BJ (cell line): ENCODE results near the gene FN3K. TPM values are rescaled to one million over a fixed set of nuclear protein-coding genes. Genes with fewer than 3 reads are reported as not detected.

Source experiments
- CTCF ChIA-PET: fragments of 350-600 bp; formaldehyde crosslinking; extraction: SDS; loops from one replicate; lab custom pipeline; 2021; ENCODE audit warnings: antibody characterized with exemption, inconsistent platforms; lab: Yijun Ruan, JAX
- POLR2A ChIA-PET: fragments of 300-600 bp; sonication (Branson Sonifier 250); formaldehyde crosslinking; extraction: SDS; loops from one replicate; lab custom pipeline; 2021; ENCODE audit warnings: antibody characterized with exemption; lab: Charles Lee
- DNase-seq: peaks from one replicate; pipeline ENCODE4 v3.0.0-alpha.2; 2011; ENCODE audit warnings: low read depth
- H3K27me3 ChIP-seq: 2 replicates; pipeline ENCODE4 v1.6.0; 2011; ENCODE audit warnings: low read length; ENCODE audit not compliant: control insufficient read depth, insufficient read depth
- H3K36me3 ChIP-seq: 2 replicates; pipeline ENCODE4 v1.5.1; 2011; ENCODE audit warnings: low read length; ENCODE audit not compliant: control insufficient read depth, insufficient read depth
- H3K4me3 ChIP-seq: 2 replicates; pipeline ENCODE4 v1.5.1; 2011; ENCODE audit warnings: low read depth, mild to moderate bottlenecking, control low read depth, low read length
- CTCF ChIP-seq: IDR thresholded peaks from 2 replicates; pipeline ENCODE4 v1.5.1; 2011; ENCODE audit warnings: low read depth, mild to moderate bottlenecking, control low read depth, inconsistent platforms, low read length, moderate library complexity; ENCODE audit not compliant: insufficient read depth
- polyA minus RNA-seq: library from RNA; depleted of rRNA, polyadenylated mRNA; stranded (reverse); fragments of >200 nt; gene quantifications from 2 replicates; pipeline ENCODE4 v1.2.3, GENCODE V29; 2011; rRNA and poly(A)+ RNA removed
- polyA plus RNA-seq: library from polyadenylated mRNA; depleted of rRNA; stranded (reverse); fragments of >200 nt; gene quantifications from 2 replicates; pipeline ENCODE4 v1.2.3, GENCODE V29; 2011; rRNA removed

Gene FN3K
- polyA plus RNA-seq = 1.1 and 1.2 TPM in 2 replicates
- polyA minus RNA-seq = 1.5 and 2.0 TPM in 2 replicates

GRCh38 chr17:82734987-82735866 is at the start of gene FN3K:
FN3K (plus strand) TSS chr17:82735615; CDS start chr17:82735637, 22 bp downstream.
- peak within 1 kb of the TSS; percentile 61 for H3K4me3 ChIP-seq
- ChIA-PET CTCF (interaction anchor here (0.6 kb wide), 1 partner anchor 11 kb away, joined by 3 read pairs; no protein-coding TSS in a partner anchor), POLR2A (no interaction called here)
- DNase-seq = no peak
- H3K36me3 ChIP-seq = 0 out of 2 replicates have a peak, but pooled peaks cover 1% of the 10 kb centered on the region
- TF ChIP-seq CTCF = no peak
- H3K27me3 ChIP-seq = no peaks in the 10 kb centered on the region

GRCh38 chr17:82686366-82687324 is 48.8 kb upstream of the FN3K start:
- ChIA-PET CTCF (interaction anchor here (1.3 kb wide), 1 partner anchor 18 kb away, joined by 5 read pairs; no protein-coding TSS in a partner anchor), POLR2A (no interaction called here)

GRCh38 chr17:82687375-82687861 is 48.0 kb upstream of the FN3K start:
- no peaks in the 10 kb centered on the region for H3K36me3 ChIP-seq
- CTCF ChIA-PET = interaction anchor here (1.3 kb wide), 1 partner anchor 18 kb away, joined by 5 read pairs; no protein-coding TSS in a partner anchor
- POLR2A ChIA-PET = no interaction called here
- TF ChIP-seq CTCF = no peak
- H3K4me3 ChIP-seq = no peak overlapping the region
- no peak for DNase-seq
- no peaks in the 10 kb centered on the region for H3K27me3 ChIP-seq

More at GRCh38 chr17:82686366-82687324, 48.8 kb upstream of the FN3K start:
- H3K4me3 ChIP-seq = no peak overlapping the region
- TF ChIP-seq CTCF = no peak
- no peak for DNase-seq
- no peaks in the 10 kb centered on the region for H3K36me3 ChIP-seq
- no peaks in the 10 kb centered on the region for H3K27me3 ChIP-seq

- ChIA-PET CTCF (interaction anchor here (1.3 kb wide), 1 partner anchor 19 kb away, joined by 5 read pairs; no protein-coding TSS in a partner anchor), POLR2A (no interaction called here)
- Histone ChIP-seq H3K27me3 (no peaks in the 10 kb centered on the region), H3K36me3 (no peaks in the 10 kb centered on the region), H3K4me3 (no peak overlapping the region)
- DNase-seq = no peak
- TF ChIP-seq CTCF = no peak
Observed at GRCh38 chr17:82687871-82688270, 47.5 kb upstream of the FN3K start.
